Endothelial cell of umbilical vein (primary cell): ENCODE measurements around the gene CLEC4D.

ENCODE experiments used
- CTCF ChIP-seq, 2 donors: IDR thresholded peaks; 1 replicate in 1 of 2; 2 replicates in 1 of 2; pipeline ENCODE4 v1.5.1; 2011; ENCODE audit warnings: low read length in 2 of 2, mild to moderate bottlenecking in 2 of 2, moderate library complexity in 2 of 2, control low read depth in 1 of 2, inconsistent platforms in 1 of 2, low read depth in 1 of 2; ENCODE audit not compliant: insufficient read depth in 1 of 2; ENCODE audit errors: extremely low read depth in 1 of 2
- EZH2 ChIP-seq: IDR thresholded peaks from 2 replicates; pipeline ENCODE4 v1.6.1; 2012; ENCODE audit warnings: borderline replicate concordance, low read depth, mild to moderate bottlenecking, moderate library complexity, low read length, inconsistent platforms; ENCODE audit not compliant: severe bottlenecking
- GATA2 ChIP-seq: IDR thresholded peaks from 2 replicates; pipeline ENCODE4 v1.7.0; 2011; ENCODE audit warnings: low read depth, mild to moderate bottlenecking, moderate library complexity, mixed read lengths, low read length; ENCODE audit not compliant: insufficient read length, insufficient read depth
- JUN ChIP-seq: IDR thresholded peaks from 2 replicates; pipeline ENCODE4 v1.6.1; 2011; ENCODE audit warnings: borderline replicate concordance, low read depth; ENCODE audit not compliant: insufficient read length, insufficient read depth
- MAX ChIP-seq: IDR thresholded peaks from 2 replicates; pipeline ENCODE4 v1.6.1; 2011; ENCODE audit not compliant: insufficient read depth, insufficient read length
- MYC ChIP-seq: IDR thresholded peaks from one replicate; pipeline ENCODE4 v1.6.1; 2011; ENCODE audit warnings: mild to moderate bottlenecking, low read depth, low read length
- POLR2A ChIP-seq: IDR thresholded peaks from 2 replicates; pipeline ENCODE4 v1.6.1; 2012; ENCODE audit warnings: low read depth, mild to moderate bottlenecking, control low read depth, low read length
- POLR2AphosphoS5 ChIP-seq: IDR thresholded peaks from 2 replicates; pipeline ENCODE4 v1.6.1; 2012; ENCODE audit warnings: low read depth, mild to moderate bottlenecking, control low read depth, low read length, moderate library complexity; ENCODE audit not compliant: insufficient read depth

GRCh38 chr12:8561011-8561410 lies 47.7 kb downstream of the CLEC4D start:
- TF ChIP-seq POLR2A (no peak), CTCF (IDR thresholded peaks at IDR 0.05; ENCODE audit: extremely low read depth in 1 of 2, insufficient read depth in 1 of 2, low read depth in 1 of 2, low read length in 2 of 2) (no peak), POLR2AphosphoS5 (no peak), MYC (no peak), JUN (no peak), EZH2 (no peak), GATA2 (no peak), MAX (no peak)
